H1 (cell line): ENCODE measurements around the gene TADA2B. TPM values are rescaled to one million over a fixed set of nuclear protein-coding genes. Genes with fewer than 3 reads are reported as not detected.

Experiments used
- CTCF ChIA-PET: fragments of 300-600 bp; sonication (Branson Sonifier 250); formaldehyde crosslinking; loops from one replicate; lab custom pipeline; 2021; ENCODE audit not compliant: partially characterized antibody; lab: Charles Lee
- POLR2A ChIA-PET: fragments of 300-600 bp; sonication (Branson Sonifier 250); formaldehyde crosslinking; loops from one replicate; lab custom pipeline; 2021; ENCODE audit warnings: inconsistent platforms; ENCODE audit not compliant: partially characterized antibody; lab: Charles Lee
- DNase-seq, 2 experiments: peaks; one replicate each; pipeline versions ENCODE4 v3.0.0 to v3.0.0-alpha.2; 2010 to 2022; ENCODE audit warnings: low spot score in 2 of 2, low read depth in 1 of 2, mixed read lengths in 1 of 2
- FAIRE-seq: peaks from 2 replicates; lab custom pipeline; 2011; peaks lifted over from hg19 to GRCh38; lab: Jason Lieb, UNC
- H2AFZ ChIP-seq: 2 replicates; pipeline ENCODE4 v1.8.1; 2012; ENCODE audit warnings: low read length, inconsistent platforms
- H2AK5ac ChIP-seq: 2 replicates; pipeline ENCODE4 v1.6.1; 2013; ENCODE audit warnings: low read depth, low read length
- H2BK120ac ChIP-seq: replicated peaks from 2 replicates; pipeline ENCODE3; 2013; ENCODE audit warnings: low read depth, low read length, inconsistent platforms
- H2BK12ac ChIP-seq: 2 replicates; pipeline ENCODE4 v1.6.1; 2013; ENCODE audit warnings: low read depth, low read length
- H2BK15ac ChIP-seq: 2 replicates; pipeline ENCODE4 v1.6.1; 2013; ENCODE audit warnings: low read length
- H2BK20ac ChIP-seq: 2 replicates; pipeline ENCODE4 v1.6.1; 2013; ENCODE audit warnings: low read length
- H2BK5ac ChIP-seq: 2 replicates; pipeline ENCODE4 v1.6.1; 2013; ENCODE audit warnings: low read depth, low read length
- H3K14ac ChIP-seq: 2 replicates; pipeline ENCODE4 v1.6.1; 2013; ENCODE audit warnings: inconsistent platforms; ENCODE audit not compliant: insufficient read length
- H3K18ac ChIP-seq: 2 replicates; pipeline ENCODE4 v1.6.1; 2013; ENCODE audit warnings: low read length; ENCODE audit errors: extremely low read depth
- H3K23ac ChIP-seq: 2 replicates; pipeline ENCODE4 v1.6.1; 2013; ENCODE audit warnings: inconsistent platforms; ENCODE audit not compliant: insufficient read length
- H3K23me2 ChIP-seq: 2 replicates; pipeline ENCODE4 v1.6.1; 2013; ENCODE audit warnings: low read depth, low read length
- H3K27ac ChIP-seq: 2 replicates; pipeline ENCODE4 v1.6.1; 2011; ENCODE audit warnings: low read depth, low read length, inconsistent platforms
- H3K27me3 ChIP-seq, 4 experiments: replicated peaks in 1 of 4; 1 replicate in 1 of 4; 2 replicates in 3 of 4; pipeline versions ENCODE4 v1.6.1 to v1.8.1; 2011 to 2013; ENCODE audit warnings: low read length in 3 of 4, mild to moderate bottlenecking in 3 of 4, inconsistent platforms in 2 of 4, mixed read lengths in 2 of 4, moderate library complexity in 1 of 4; ENCODE audit not compliant: control insufficient read depth in 3 of 4, insufficient read depth in 3 of 4; ENCODE audit errors: extremely low read depth in 1 of 4
- H3K36me3 ChIP-seq, 4 experiments: 2 replicates each; pipeline versions ENCODE4 v1.6.1 to v1.8.1; 2011 to 2013; ENCODE audit warnings: mild to moderate bottlenecking in 4 of 4, low read length in 3 of 4, moderate library complexity in 2 of 4, control low read depth in 1 of 4, inconsistent platforms in 1 of 4; ENCODE audit not compliant: insufficient read depth in 4 of 4, control insufficient read depth in 2 of 4
- H3K4ac ChIP-seq: replicated peaks from 2 replicates; pipeline ENCODE3; 2013; ENCODE audit warnings: low read length, low read depth, mixed read lengths, inconsistent platforms; ENCODE audit not compliant: insufficient read length
- H3K4me1 ChIP-seq, 4 experiments: replicated peaks in 1 of 4; 1 replicate in 1 of 4; 2 replicates in 3 of 4; pipeline versions ENCODE4 v1.6.1 to v1.8.1; 2011 to 2013; ENCODE audit warnings: low read length in 3 of 4, inconsistent platforms in 2 of 4, mixed read lengths in 1 of 4; ENCODE audit not compliant: insufficient read depth in 4 of 4, control insufficient read depth in 3 of 4
- H3K4me2 ChIP-seq, 2 experiments: 2 replicates each; pipeline versions ENCODE4 v1.6.1 to v1.8.1; 2011 to 2013; ENCODE audit warnings: low read depth in 2 of 2, low read length in 2 of 2, control low read depth in 1 of 2, inconsistent platforms in 1 of 2, mild to moderate bottlenecking in 1 of 2; ENCODE audit not compliant: insufficient read depth in 1 of 2
- H3K4me3 ChIP-seq, 4 experiments: fragments of 200-600, 300-600 bp in 1 of 4; sonication (generic), shearing (Covaris generic), sonication (Bioruptor Twin) in 1 of 4; 2 replicates each; pipeline versions ENCODE4 v1.5.1 to v1.8.1; 2011 to 2016; ENCODE audit warnings: low read length in 4 of 4, low read depth in 3 of 4, control low read depth in 2 of 4, inconsistent platforms in 2 of 4, mild to moderate bottlenecking in 2 of 4, mixed read lengths in 1 of 4, moderate library complexity in 1 of 4; ENCODE audit not compliant: insufficient read depth in 2 of 4; ENCODE audit errors: extremely low read depth in 1 of 4
- H3K56ac ChIP-seq: replicated peaks from 2 replicates; pipeline ENCODE3; 2013; ENCODE audit warnings: low read depth, mild to moderate bottlenecking, mixed read lengths, low read length, inconsistent platforms; ENCODE audit not compliant: insufficient read length
- H3K79me1 ChIP-seq: 2 replicates; pipeline ENCODE4 v1.6.1; 2013; ENCODE audit warnings: low read depth, low read length, control low read depth
- H3K79me2 ChIP-seq, 2 experiments: 2 replicates each; pipeline versions ENCODE4 v1.6.1 to v1.8.1; 2012 to 2013; ENCODE audit warnings: low read length in 2 of 2, mild to moderate bottlenecking in 2 of 2, inconsistent platforms in 1 of 2; ENCODE audit not compliant: insufficient read depth in 2 of 2, control insufficient read depth in 1 of 2
- H3K9ac ChIP-seq, 4 experiments: replicated peaks in 1 of 4; 1 replicate in 1 of 4; 2 replicates in 3 of 4; pipeline versions ENCODE4 v1.6.1 to v1.8.1; 2011 to 2013; ENCODE audit warnings: low read depth in 3 of 4, low read length in 3 of 4, control low read depth in 2 of 4, mild to moderate bottlenecking in 2 of 4, moderate library complexity in 2 of 4, inconsistent platforms in 1 of 4; ENCODE audit errors: extremely low read depth in 1 of 4
- H3K9me3 ChIP-seq, 2 experiments: 2 replicates each; pipeline versions ENCODE4 v1.6.1 to v1.8.1; 2012 to 2013; ENCODE audit warnings: mild to moderate bottlenecking in 2 of 2, moderate library complexity in 2 of 2, control low read depth in 1 of 2, inconsistent platforms in 1 of 2, low read depth in 1 of 2, low read length in 1 of 2, mixed read lengths in 1 of 2; ENCODE audit not compliant: insufficient read depth in 2 of 2
- H4K20me1 ChIP-seq, 2 experiments: replicated peaks in 1 of 2; 2 replicates each; pipeline versions ENCODE3 to v1.8.1; 2011 to 2013; ENCODE audit warnings: inconsistent platforms in 2 of 2, low read length in 2 of 2, mild to moderate bottlenecking in 1 of 2; ENCODE audit not compliant: insufficient read depth in 2 of 2, control insufficient read depth in 1 of 2
- H4K5ac ChIP-seq: 2 replicates; pipeline ENCODE4 v1.6.1; 2013; ENCODE audit warnings: low read length, low read depth, mixed read lengths, inconsistent platforms; ENCODE audit not compliant: insufficient read length
- H4K8ac ChIP-seq: 2 replicates; pipeline ENCODE4 v1.8.0; 2013; ENCODE audit warnings: mild to moderate bottlenecking, moderate library complexity, low read length, inconsistent platforms; ENCODE audit not compliant: insufficient read depth; ENCODE audit errors: extremely low read depth
- H4K91ac ChIP-seq: replicated peaks from 2 replicates; pipeline ENCODE3; 2013; ENCODE audit warnings: low read length, mixed read lengths, inconsistent platforms; ENCODE audit not compliant: insufficient read length
- BACH1 ChIP-seq: IDR thresholded peaks from 2 replicates; pipeline ENCODE4 v1.6.1; 2012; ENCODE audit warnings: low read length, improper control_type of control experiment
- CHD1 ChIP-seq: IDR thresholded peaks from 2 replicates; pipeline ENCODE4 v1.6.1; 2012; ENCODE audit warnings: low read depth, low read length, improper control_type of control experiment
- CHD2 ChIP-seq: IDR thresholded peaks from 2 replicates; pipeline ENCODE4 v1.6.1; 2012; ENCODE audit warnings: low read length, improper control_type of control experiment
- POLR2A ChIP-seq, 2 experiments: IDR thresholded peaks; 1 replicate in 1 of 2; 2 replicates in 1 of 2; pipeline ENCODE4 v1.6.1; 2011; ENCODE audit warnings: low read depth in 2 of 2, low read length in 2 of 2, mild to moderate bottlenecking in 2 of 2; ENCODE audit errors: control extremely low read depth in 1 of 2
- POLR2AphosphoS5 ChIP-seq: IDR thresholded peaks from 2 replicates; pipeline ENCODE4 v1.6.1; 2011; ENCODE audit warnings: low read depth, low read length
- SAP30 ChIP-seq: fragments of 300-600 bp; sonication (generic); IDR thresholded peaks from 2 replicates; pipeline ENCODE4 v1.7.1; 2012; ENCODE audit warnings: low read length, moderate library complexity, mild to moderate bottlenecking, inconsistent platforms; ENCODE audit not compliant: insufficient read depth, insufficient replicate concordance
- SRF ChIP-seq: IDR thresholded peaks from 2 replicates; pipeline ENCODE4 v1.6.1; 2011; ENCODE audit warnings: mild to moderate bottlenecking, low read depth, low read length, moderate library complexity
- SUZ12 ChIP-seq: fragments of 200-600 bp; sonication (generic); IDR thresholded peaks from 2 replicates; pipeline ENCODE4 v1.6.1; 2012; ENCODE audit warnings: mild to moderate bottlenecking, inconsistent platforms, low read length, moderate library complexity, mixed read lengths
- TAF7 ChIP-seq: optimal IDR thresholded peaks from 2 replicates; pipeline ENCODE3; 2011; ENCODE audit warnings: low read depth, mild to moderate bottlenecking, inconsistent platforms, low read length, moderate library complexity, borderline replicate concordance
- TBP ChIP-seq: IDR thresholded peaks from 2 replicates; pipeline ENCODE4 v1.6.1; 2011; ENCODE audit warnings: low read depth, low read length, improper control_type of control experiment
- YY1 ChIP-seq: IDR thresholded peaks from 2 replicates; pipeline ENCODE4 v1.6.1; 2011; ENCODE audit warnings: low read depth, mild to moderate bottlenecking, low read length
- WGBS, 2 experiments: shearing (Covaris generic) in 1 of 2; methylation state at CpG; one replicate each; pipeline versions ENCODE4 v1.1.6 to v1.1.7; 2013 to 2015; ENCODE audit warnings: low lambda C conversion rate in 2 of 2, mixed read lengths in 2 of 2, inconsistent platforms in 1 of 2, low coverage in 1 of 2, missing lambda C conversion rate in 1 of 2; ENCODE audit not compliant: insufficient replicate concordance in 2 of 2, insufficient coverage in 1 of 2, insufficient read length in 1 of 2; ENCODE audit errors: extremely low coverage in 1 of 2, missing lambda C conversion rate in 1 of 2; 5-methylcytosine and 5-hydroxymethylcytosine counted together
- polyA plus RNA-seq, 7 experiments: library from polyadenylated mRNA; depleted of rRNA in 3 of 7; stranded (reverse) in 5 of 7; unstranded in 2 of 7; fragments of >200 nt in 5 of 7; fragments of 200-250 nt in 2 of 7; gene quantifications; 1 replicate in 5 of 7; 2 replicates in 1 of 7; 4 replicates in 1 of 7; pipeline versions ENCODE4 v1.2.1 to v1.2.3, GENCODE V29; 2011 to 2013; ENCODE audit warnings: missing spikeins in 2 of 7, mixed read lengths in 2 of 7
- total RNA-seq: library from RNA; stranded (reverse); fragmentation: NEBNext Ultra II Directional; extraction: Animal tissue kit (Norgen Biotek cat#: 25700); gene quantifications from 2 replicates; pipeline ENCODE4 v1.2.1, GENCODE V29; 2021
- TF ChIP-seq, protein P1 (sequence below): IDR thresholded peaks from 2 replicates; pipeline ENCODE4 v1.6.1; 2011; ENCODE audit warnings: low read length, improper control_type of control experiment

The TADA2B gene
- total and polyA plus RNA-seq, 2 of the 8 experiments (the other 6 are each of a cell fraction or from before 2014, with no cell fraction given): 5.7 to 12.1 TPM

DNA sequence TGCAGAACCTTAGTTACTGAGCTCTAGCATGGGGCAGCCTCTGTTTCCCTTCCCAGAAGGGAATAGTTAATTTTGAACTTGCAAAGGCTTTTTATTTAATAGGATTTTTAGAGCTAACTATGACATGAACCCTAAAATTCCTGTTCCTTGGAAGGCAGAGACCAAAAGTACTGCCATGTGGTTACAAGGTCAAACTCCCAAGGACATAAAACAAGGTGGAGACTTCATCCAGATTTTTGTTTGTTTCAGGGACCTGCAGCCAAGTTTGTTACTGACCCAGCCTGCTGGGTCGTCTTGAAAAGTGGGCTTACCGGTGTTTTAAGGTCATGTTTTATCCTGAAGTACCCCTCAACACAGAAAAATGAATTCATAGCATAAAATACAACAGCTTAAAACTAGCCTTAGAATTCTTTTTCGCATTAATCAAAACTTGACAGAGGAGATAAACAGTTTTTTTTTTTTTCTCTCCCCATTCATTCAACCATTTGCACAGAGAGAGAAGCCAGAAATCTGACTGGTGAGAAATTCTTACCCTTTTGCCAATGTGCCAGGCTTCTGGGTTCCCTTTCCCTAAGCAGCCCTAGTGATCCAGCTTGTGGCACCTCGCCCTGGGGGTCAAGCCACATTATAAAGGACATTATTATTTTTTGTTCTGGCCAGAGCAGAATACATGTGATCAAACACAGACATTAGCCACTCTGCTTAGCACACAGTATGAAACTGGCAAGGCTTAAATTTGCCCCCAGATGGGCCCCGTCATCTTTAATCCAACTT lies 46.2 kb downstream of the TADA2B start:
- Histone ChIP-seq H3K79me2 (no peaks in the 10 kb centered on the region), H3K23ac (no peak overlapping the region), H4K5ac (no peak overlapping the region), H3K36me3 (no peaks in the 10 kb centered on the region), H3K23me2 (no peaks in the 10 kb centered on the region), H2BK12ac (no peak overlapping the region), H3K27me3 (peaks cover 30 to 69% (median 56%) of the 10 kb centered on the region in 4 experiments), H2AK5ac (no peak overlapping the region), H2BK15ac (no peak overlapping the region), H3K4ac (no peak overlapping the region), H2AFZ (no peak overlapping the region), H3K56ac (no peak overlapping the region), H2BK20ac (no peak overlapping the region)
- 76% methylated on average over 5 of the region's 5 CpGs; no CpG with 5 or more reads in 1 of the 2 experiments for WGBS, 2 experiments
- ChIA-PET CTCF (interaction anchor here (0.9 to 10.4 kb wide), 4 partner anchors 12 to 215 kb away, joined by 3 to 65 read pairs (median 6); no protein-coding TSS in a partner anchor), POLR2A (no interaction called here)
- FAIRE-seq: no peak
- TF ChIP-seq POLR2AphosphoS5 (no peak), POLR2A (IDR thresholded peaks at IDR 0.05; ENCODE audit: control extremely low read depth in 1 of 2, low read depth in 2 of 2, low read length in 2 of 2) (no peak), SRF (no peak), CHD1 (no peak), BACH1 (no peak), YY1 (no peak), SUZ12 (no peak), SAP30 (no peak), CHD2 (no peak), TBP (no peak), TAF7 (no peak)
- TF ChIP-seq, protein P1, sequence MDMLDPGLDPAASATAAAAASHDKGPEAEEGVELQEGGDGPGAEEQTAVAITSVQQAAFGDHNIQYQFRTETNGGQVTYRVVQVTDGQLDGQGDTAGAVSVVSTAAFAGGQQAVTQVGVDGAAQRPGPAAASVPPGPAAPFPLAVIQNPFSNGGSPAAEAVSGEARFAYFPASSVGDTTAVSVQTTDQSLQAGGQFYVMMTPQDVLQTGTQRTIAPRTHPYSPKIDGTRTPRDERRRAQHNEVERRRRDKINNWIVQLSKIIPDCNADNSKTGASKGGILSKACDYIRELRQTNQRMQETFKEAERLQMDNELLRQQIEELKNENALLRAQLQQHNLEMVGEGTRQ: no peak
- TF ChIP-seq, all 59 proteins: peak for 0
- H3K4me1 ChIP-seq: no peaks in the 10 kb centered on the region
- H3K14ac ChIP-seq: no peak overlapping the region
- H3K18ac ChIP-seq: no peak overlapping the region
- no peak overlapping the region for H4K91ac ChIP-seq
- no peak overlapping the region for H2BK120ac ChIP-seq
- no peak overlapping the region for H3K4me3 ChIP-seq
- no peaks in the 10 kb centered on the region for H3K79me1 ChIP-seq
- no peak overlapping the region for H3K9ac ChIP-seq
- H2BK5ac ChIP-seq: no peak overlapping the region
- H4K20me1 ChIP-seq: no peaks in the 10 kb centered on the region
- no peak for DNase-seq
- peaks cover 5 to 6% of the 10 kb centered on the region in 2 experiments; a peak in 2 of 4 replicates for H3K9me3 ChIP-seq
- H3K27ac ChIP-seq: no peak overlapping the region
- no peak overlapping the region for H3K4me2 ChIP-seq
- no peak overlapping the region for H4K8ac ChIP-seq
